ENCODE data around the gene ZNF518A. TPM values are rescaled to one million over a fixed set of nuclear protein-coding genes. Genes with fewer than 3 reads are reported as not detected.

Gene ZNF518A
- total and polyA plus RNA-seq, 2 donors (not counting 1 experiment from before 2014, with no cell fraction given): 5.2 to 19.0 TPM

- DNase-seq (ENCODE audit: low read depth in 2 of 2): no peak
- H3K27ac ChIP-seq (ENCODE audit: insufficient read depth, low read length): no peak overlapping the region
- TF ChIP-seq, protein P1, sequence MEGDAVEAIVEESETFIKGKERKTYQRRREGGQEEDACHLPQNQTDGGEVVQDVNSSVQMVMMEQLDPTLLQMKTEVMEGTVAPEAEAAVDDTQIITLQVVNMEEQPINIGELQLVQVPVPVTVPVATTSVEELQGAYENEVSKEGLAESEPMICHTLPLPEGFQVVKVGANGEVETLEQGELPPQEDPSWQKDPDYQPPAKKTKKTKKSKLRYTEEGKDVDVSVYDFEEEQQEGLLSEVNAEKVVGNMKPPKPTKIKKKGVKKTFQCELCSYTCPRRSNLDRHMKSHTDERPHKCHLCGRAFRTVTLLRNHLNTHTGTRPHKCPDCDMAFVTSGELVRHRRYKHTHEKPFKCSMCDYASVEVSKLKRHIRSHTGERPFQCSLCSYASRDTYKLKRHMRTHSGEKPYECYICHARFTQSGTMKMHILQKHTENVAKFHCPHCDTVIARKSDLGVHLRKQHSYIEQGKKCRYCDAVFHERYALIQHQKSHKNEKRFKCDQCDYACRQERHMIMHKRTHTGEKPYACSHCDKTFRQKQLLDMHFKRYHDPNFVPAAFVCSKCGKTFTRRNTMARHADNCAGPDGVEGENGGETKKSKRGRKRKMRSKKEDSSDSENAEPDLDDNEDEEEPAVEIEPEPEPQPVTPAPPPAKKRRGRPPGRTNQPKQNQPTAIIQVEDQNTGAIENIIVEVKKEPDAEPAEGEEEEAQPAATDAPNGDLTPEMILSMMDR (conservative IDR thresholded peaks at IDR 0.05 in 1 of 2, IDR thresholded peaks at IDR 0.05 in 1 of 2; ENCODE audit: low read depth in 1 of 2, low read length in 2 of 2): no peak
- no peak for TF ChIP-seq EZH2 (IDR thresholded peaks at IDR 0.05; ENCODE audit: low read length, missing control alignments)
These were observed 32.2 kb upstream of the ZNF518A start for GRCh38 chr10:96097865-96098264.

GRCh38 chr10:96107623-96108038 is 22.5 kb upstream of the ZNF518A start:
- Histone ChIP-seq H3K27ac (ENCODE audit: insufficient read depth, low read length) (no peak overlapping the region), H3K9me3 (ENCODE audit: control insufficient read depth, insufficient read depth, low read depth, low read length) (no peaks in the 10 kb centered on the region), H3K4me2 (ENCODE audit: extremely low read depth, insufficient read depth, low read length) (no peak overlapping the region), H3K4me3 (replicated peaks in 1 of 4; ENCODE audit: control extremely low read depth in 1 of 4, insufficient read depth in 1 of 4, low read depth in 3 of 4, low read length in 4 of 4) (no peak overlapping the region), H3K79me2 (ENCODE audit: control insufficient read depth, insufficient read depth, low read length) (no peaks in the 10 kb centered on the region), H3K4me1 (ENCODE audit: control insufficient read depth, extremely low read depth, insufficient read depth, low read length) (no peaks in the 10 kb centered on the region), H3K9ac (ENCODE audit: insufficient read depth, low read length) (no peak overlapping the region), H3K27me3 (ENCODE audit: control insufficient read depth, insufficient read depth, low read length) (no peaks in the 10 kb centered on the region), H4K20me1 (ENCODE audit: control insufficient read depth, extremely low read depth, insufficient read depth, low read length) (no peaks in the 10 kb centered on the region), H2AFZ (ENCODE audit: low read length) (no peak overlapping the region), H3K36me3 (ENCODE audit: control insufficient read depth, insufficient read depth, low read length) (no peaks in the 10 kb centered on the region)
- no peak for DNase-seq (ENCODE audit: low read depth in 2 of 2)
- no peak for TF ChIP-seq EZH2 (IDR thresholded peaks at IDR 0.05; ENCODE audit: low read length, missing control alignments)

More at GRCh38 chr10:96097865-96098264, 32.2 kb upstream of the ZNF518A start:
- H3K79me2 ChIP-seq (ENCODE audit: control insufficient read depth, insufficient read depth, low read length): no peaks in the 10 kb centered on the region
- no peak overlapping the region for H3K4me2 ChIP-seq (ENCODE audit: extremely low read depth, insufficient read depth, low read length)
- H3K9me3 ChIP-seq (ENCODE audit: control insufficient read depth, insufficient read depth, low read depth, low read length): no peaks in the 10 kb centered on the region
- no peak overlapping the region for H3K4me3 ChIP-seq (replicated peaks in 1 of 4; ENCODE audit: control extremely low read depth in 1 of 4, insufficient read depth in 1 of 4, low read depth in 3 of 4, low read length in 4 of 4)
- H2AFZ ChIP-seq (ENCODE audit: low read length): no peak overlapping the region
- no peaks in the 10 kb centered on the region for H3K27me3 ChIP-seq (ENCODE audit: control insufficient read depth, insufficient read depth, low read length)
- H3K4me1 ChIP-seq (ENCODE audit: control insufficient read depth, extremely low read depth, insufficient read depth, low read length): no peaks in the 10 kb centered on the region
- no peaks in the 10 kb centered on the region for H3K36me3 ChIP-seq (ENCODE audit: control insufficient read depth, insufficient read depth, low read length)
- no peaks in the 10 kb centered on the region for H4K20me1 ChIP-seq (ENCODE audit: control insufficient read depth, extremely low read depth, insufficient read depth, low read length)
- no peak overlapping the region for H3K9ac ChIP-seq (ENCODE audit: insufficient read depth, low read length)

DNA sequence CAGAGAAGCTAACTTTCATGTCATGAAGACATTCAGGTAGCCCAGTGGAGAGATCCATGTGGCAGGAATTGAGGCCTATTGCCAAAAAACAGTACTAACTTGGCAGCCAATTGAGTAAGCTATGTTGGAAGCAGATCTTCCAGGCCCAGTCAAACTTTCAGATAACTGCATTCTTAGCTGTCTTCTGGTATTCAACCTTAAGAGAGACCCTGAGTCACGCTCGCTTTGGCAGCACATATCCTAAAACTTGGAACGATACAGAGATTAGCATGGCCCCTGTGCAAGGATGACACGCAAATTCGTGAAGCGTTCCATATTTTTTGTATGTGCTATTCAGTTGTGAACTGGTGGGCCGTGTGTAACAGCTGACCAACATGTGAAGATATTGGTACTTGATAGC is 17.6 kb upstream of the ZNF518A start:
- H3K36me3 ChIP-seq (ENCODE audit: control insufficient read depth, insufficient read depth, low read length): no peaks in the 10 kb centered on the region
- no peak overlapping the region for H3K9ac ChIP-seq (ENCODE audit: insufficient read depth, low read length)
- no peaks in the 10 kb centered on the region for H3K27me3 ChIP-seq (ENCODE audit: control insufficient read depth, insufficient read depth, low read length)
- no peak overlapping the region for H3K27ac ChIP-seq (ENCODE audit: insufficient read depth, low read length)
- H3K9me3 ChIP-seq (ENCODE audit: control insufficient read depth, insufficient read depth, low read depth, low read length): no peaks in the 10 kb centered on the region
- TF ChIP-seq EZH2 (IDR thresholded peaks at IDR 0.05; ENCODE audit: low read length, missing control alignments): no peak
- TF ChIP-seq, protein P1 (conservative IDR thresholded peaks at IDR 0.05 in 1 of 2, IDR thresholded peaks at IDR 0.05 in 1 of 2; ENCODE audit: low read depth in 1 of 2, low read length in 2 of 2): no peak
- H3K4me3 ChIP-seq (replicated peaks in 1 of 4; ENCODE audit: control extremely low read depth in 1 of 4, insufficient read depth in 1 of 4, low read depth in 3 of 4, low read length in 4 of 4): no peak overlapping the region
- DNase-seq (ENCODE audit: low read depth in 2 of 2): no peak
- H3K4me2 ChIP-seq (ENCODE audit: extremely low read depth, insufficient read depth, low read length): no peak overlapping the region
- H4K20me1 ChIP-seq (ENCODE audit: control insufficient read depth, extremely low read depth, insufficient read depth, low read length): no peaks in the 10 kb centered on the region
- H3K79me2 ChIP-seq (ENCODE audit: control insufficient read depth, insufficient read depth, low read length): no peaks in the 10 kb centered on the region
- H2AFZ ChIP-seq (ENCODE audit: low read length): no peak overlapping the region
- no peaks in the 10 kb centered on the region for H3K4me1 ChIP-seq (ENCODE audit: control insufficient read depth, extremely low read depth, insufficient read depth, low read length)

Data from fibroblast of lung (primary cell).